AG04449 (cell line): ENCODE measurements around the gene BCAR3.

Experiments used
- CTCF ChIA-PET: fragments of 350-600 bp; formaldehyde crosslinking; extraction: SDS; loops from one replicate; lab custom pipeline; 2021; ENCODE audit warnings: antibody characterized with exemption; lab: Yijun Ruan, JAX
- POLR2A ChIA-PET: fragments of 400-600, 350-600 bp; formaldehyde crosslinking; extraction: SDS; loops from one replicate; lab custom pipeline; 2020; ENCODE audit warnings: antibody characterized with exemption, inconsistent platforms; lab: Yijun Ruan, JAX
- DNase-seq: peaks from one replicate; pipeline ENCODE4 v3.0.0-alpha.2; 2010; ENCODE audit warnings: low read depth, low spot score
- H3K4me3 ChIP-seq: 2 replicates; pipeline ENCODE4 v1.5.1; 2011; ENCODE audit warnings: low read depth, mild to moderate bottlenecking, control low read depth, low read length
- TF ChIP-seq, protein P1 (sequence below): IDR thresholded peaks from one replicate; pipeline ENCODE4 v1.5.1; 2011; ENCODE audit warnings: mild to moderate bottlenecking, moderate library complexity, low read length, control low read depth, inconsistent platforms; ENCODE audit not compliant: insufficient read depth; ENCODE audit errors: missing control alignments

BCAR3 gene

DNA sequence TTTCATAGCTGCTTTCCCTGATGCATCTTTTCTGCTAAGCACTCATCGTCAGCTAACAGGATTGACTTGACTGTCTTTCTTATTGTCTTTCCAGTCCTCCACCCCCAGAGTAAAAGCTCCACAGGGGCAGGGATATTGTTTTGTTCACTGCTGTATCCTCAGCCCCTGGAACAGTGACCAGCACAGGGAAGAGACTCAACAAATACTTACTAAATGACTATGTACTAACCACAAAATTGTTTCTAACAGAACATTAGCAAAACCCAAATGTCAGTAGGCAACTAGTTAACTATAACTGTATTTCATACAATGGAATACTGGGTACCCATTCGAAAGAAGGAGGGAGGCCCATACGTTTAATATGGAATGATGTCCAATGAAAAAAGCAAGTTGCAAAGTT, 53.0 kb downstream of the BCAR3 start:
- TF ChIP-seq, protein P1, sequence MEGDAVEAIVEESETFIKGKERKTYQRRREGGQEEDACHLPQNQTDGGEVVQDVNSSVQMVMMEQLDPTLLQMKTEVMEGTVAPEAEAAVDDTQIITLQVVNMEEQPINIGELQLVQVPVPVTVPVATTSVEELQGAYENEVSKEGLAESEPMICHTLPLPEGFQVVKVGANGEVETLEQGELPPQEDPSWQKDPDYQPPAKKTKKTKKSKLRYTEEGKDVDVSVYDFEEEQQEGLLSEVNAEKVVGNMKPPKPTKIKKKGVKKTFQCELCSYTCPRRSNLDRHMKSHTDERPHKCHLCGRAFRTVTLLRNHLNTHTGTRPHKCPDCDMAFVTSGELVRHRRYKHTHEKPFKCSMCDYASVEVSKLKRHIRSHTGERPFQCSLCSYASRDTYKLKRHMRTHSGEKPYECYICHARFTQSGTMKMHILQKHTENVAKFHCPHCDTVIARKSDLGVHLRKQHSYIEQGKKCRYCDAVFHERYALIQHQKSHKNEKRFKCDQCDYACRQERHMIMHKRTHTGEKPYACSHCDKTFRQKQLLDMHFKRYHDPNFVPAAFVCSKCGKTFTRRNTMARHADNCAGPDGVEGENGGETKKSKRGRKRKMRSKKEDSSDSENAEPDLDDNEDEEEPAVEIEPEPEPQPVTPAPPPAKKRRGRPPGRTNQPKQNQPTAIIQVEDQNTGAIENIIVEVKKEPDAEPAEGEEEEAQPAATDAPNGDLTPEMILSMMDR = no peak
- DNase-seq = no peak
- ChIA-PET CTCF (interaction anchor here (0.7 to 22.7 kb wide), 50 partner anchors 9 to 707 kb away, joined by 3 to 437 read pairs (median 5); partner anchors contain the start of genes BCAR3 and FNBP1L), POLR2A (no interaction called here)
- H3K4me3 ChIP-seq = no peak overlapping the region

DNA sequence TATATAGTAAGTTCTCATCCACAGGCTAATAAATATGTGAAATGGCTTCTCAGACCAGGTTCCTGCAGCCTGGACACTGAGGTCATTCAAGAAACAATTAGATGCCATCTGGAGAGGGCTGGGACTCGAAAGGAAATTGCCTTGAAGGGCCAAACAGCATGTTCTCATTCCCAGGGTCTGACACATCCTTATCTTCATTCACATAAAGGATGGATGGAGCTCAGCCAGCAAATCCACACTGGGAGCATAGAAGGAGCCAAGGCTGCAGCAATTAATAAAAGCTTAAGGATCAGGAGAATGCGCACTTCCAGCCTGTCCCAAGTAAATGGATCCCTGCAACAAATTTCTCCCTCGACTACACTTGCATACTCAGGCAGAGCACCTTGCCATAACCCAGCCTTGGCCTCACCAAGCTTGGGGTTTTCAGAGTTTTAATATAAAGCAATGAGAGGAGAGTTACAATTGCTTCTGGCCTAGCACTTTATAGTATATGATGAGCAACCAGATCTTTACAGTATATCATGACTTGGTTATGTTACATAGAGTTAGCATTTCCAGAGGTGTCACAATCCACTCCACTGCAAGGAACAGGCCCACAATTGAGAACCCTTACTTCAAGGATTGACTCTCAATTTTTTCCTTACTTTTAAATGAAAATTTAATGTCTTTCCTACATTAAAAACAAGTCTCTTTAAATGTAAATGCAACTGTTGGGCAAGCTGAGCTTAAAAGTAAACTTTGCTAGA, 55.9 kb downstream of the BCAR3 start:
- DNase-seq = no peak
- POLR2A ChIA-PET = interaction anchor here (0.7 to 0.8 kb wide), 2 partner anchors 188 to 192 kb away, joined by 3 read pairs; no protein-coding TSS in a partner anchor
- CTCF ChIA-PET = interaction anchor here (0.9 to 22.7 kb wide), 11 partner anchors 9 to 710 kb away, joined by 3 to 437 read pairs (median 3); no protein-coding TSS in a partner anchor
- TF ChIP-seq, protein P1 = no peak
- H3K4me3 ChIP-seq = no peak overlapping the region

DNA sequence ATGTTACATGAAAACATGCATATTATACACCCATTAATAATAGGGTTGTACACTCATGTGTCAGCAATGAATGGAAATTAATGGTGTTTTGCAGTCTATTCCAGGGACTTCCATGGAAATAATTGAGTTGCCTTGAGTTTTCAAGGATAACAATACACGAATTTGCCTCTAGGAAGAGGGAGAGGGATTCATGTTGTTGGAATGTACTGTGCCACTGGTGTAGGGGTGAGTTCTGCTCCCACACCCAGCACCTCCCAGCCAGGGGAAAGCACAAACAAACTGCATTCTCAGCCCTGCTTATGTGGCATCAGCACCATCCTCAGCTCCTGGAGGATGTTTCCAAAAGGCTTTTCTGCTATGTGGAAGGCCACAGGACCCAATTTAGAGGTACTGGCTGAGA, 57.8 kb downstream of the BCAR3 start:
- TF ChIP-seq, protein P1 = no peak
- no peak for DNase-seq
- CTCF ChIA-PET = interaction anchor here (1.1 to 22.7 kb wide), 5 partner anchors 9 to 712 kb away, joined by 3 to 437 read pairs (median 4); no protein-coding TSS in a partner anchor
- POLR2A ChIA-PET = interaction anchor here (0.6 to 1.1 kb wide), 3 partner anchors 55 to 112 kb away, joined by 3 read pairs; partner anchors contain the start of gene BCAR3
- no peak overlapping the region for H3K4me3 ChIP-seq

DNA sequence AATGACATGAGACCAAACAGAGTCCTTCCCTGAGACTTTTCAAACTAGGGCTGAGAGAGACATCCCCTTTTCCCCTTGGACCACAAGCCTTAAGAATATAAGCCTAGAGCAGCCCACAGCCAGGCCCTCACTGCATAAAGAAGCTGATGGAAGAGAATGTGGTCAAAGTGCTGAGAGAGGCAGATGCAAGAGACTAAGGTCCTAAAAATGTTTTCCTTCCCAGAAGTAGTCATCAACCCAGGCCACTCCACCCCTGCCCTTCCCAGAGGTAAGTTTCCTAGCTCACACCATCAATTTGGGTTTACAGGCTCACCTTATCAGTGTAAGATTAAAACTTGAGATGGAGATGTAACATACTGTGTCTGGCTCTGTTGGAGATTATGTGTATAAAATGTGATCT, 58.2 kb downstream of the BCAR3 start:
- no peak overlapping the region for H3K4me3 ChIP-seq
- CTCF ChIA-PET = interaction anchor here (0.9 to 22.7 kb wide), 6 partner anchors 10 to 318 kb away, joined by 3 to 437 read pairs (median 4); no protein-coding TSS in a partner anchor
- DNase-seq = no peak
- POLR2A ChIA-PET = interaction anchor here (0.6 to 1.1 kb wide), 3 partner anchors 55 to 113 kb away, joined by 3 read pairs; partner anchors contain the start of gene BCAR3
- TF ChIP-seq, protein P1 = no peak

DNA sequence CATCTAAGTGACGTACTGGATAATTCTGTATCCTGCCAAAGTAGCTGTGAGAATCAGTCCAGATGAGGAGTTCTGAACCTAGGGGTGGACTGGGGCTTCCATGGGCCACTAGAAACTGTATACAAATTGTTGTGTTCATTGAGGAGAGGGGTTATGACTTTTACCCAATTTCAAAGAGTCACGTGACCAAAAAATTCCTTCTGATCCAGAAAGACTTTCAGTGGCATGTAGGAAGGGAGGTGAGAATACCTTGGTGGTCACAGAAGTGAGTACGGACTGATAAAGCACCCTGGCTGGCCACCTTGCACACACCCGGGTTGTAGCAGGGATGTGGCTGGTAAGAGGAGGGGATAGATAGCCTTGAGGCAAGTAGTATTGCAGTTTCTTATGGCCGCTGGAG, 60.4 kb downstream of the BCAR3 start:
- CTCF ChIA-PET = interaction anchor here (1.0 to 22.7 kb wide), 7 partner anchors 8 to 316 kb away, joined by 3 to 437 read pairs (median 5); no protein-coding TSS in a partner anchor
- POLR2A ChIA-PET = no interaction called here
- TF ChIP-seq, protein P1 = no peak
- DNase-seq = no peak
- no peak overlapping the region for H3K4me3 ChIP-seq

DNA sequence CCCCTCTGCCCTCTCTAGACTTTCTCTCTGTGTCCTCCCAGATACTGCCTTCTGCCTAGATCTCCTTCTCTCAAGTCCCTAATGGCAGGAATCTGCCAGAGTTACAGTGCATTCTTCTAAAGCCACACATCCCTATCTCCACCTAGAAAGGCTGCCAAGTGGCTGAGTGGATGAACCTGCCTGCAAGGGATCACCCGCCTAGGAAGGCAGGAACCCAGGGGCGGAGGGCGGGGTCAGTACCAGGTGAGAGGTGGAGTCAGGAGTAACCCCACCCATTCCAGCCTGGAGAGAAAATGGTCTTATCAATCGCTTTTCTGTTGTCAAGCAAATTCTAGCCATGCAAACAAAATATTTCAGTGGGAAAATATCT, 60.8 kb downstream of the BCAR3 start:
- CTCF ChIA-PET = interaction anchor here (0.8 to 22.7 kb wide), 11 partner anchors 8 to 316 kb away, joined by 3 to 437 read pairs (median 4); no protein-coding TSS in a partner anchor
- no peak for DNase-seq
- TF ChIP-seq, protein P1 = peak; percentile 13
- POLR2A ChIA-PET = no interaction called here
- H3K4me3 ChIP-seq = no peak overlapping the region
